ENCODE results near the gene ZNF581.

ZNF581 gene

DNA sequence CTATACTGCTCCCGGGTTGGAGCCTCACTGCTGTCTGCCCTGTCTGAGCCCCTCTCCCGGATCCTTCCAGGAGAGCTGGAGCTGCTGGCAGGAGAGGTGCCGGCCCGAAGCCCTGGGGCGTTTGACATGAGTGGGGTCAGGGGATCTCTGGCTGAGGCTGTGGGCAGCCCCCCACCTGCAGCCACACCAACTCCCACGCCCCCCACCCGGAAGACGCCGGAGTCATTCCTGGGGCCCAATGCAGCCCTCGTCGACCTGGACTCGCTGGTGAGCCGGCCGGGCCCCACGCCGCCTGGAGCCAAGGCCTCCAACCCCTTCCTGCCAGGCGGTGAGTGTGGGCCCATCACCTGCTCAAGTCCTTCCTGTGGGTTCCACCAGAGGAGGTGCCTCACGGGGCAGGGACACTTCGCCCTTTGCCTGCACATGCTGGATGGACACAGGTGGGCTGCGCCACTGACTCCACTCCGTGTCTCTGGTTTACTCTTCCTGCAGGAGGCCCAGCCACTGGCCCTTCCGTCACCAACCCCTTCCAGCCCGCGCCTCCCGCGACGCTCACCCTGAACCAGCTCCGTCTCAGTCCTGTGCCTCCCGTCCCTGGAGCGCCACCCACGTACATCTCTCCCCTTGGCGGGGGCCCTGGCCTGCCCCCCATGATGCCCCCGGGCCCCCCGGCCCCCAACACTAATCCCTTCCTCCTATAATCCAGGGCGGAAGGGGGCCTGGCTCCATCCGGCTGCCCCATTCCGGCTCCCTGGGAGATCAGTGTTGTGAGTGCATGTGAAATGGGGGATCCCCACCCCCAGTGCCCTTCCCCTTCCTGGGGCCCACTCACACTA, 51.4 kb downstream of the ZNF581 start:
- DNase-seq (ENCODE audit: low spot score): no peak

All from SW480 (cell line).